HG03378 (cell line): ENCODE measurements around the gene CLP1.
A peak's percentile ranks its signal among the peaks of the same experiment; 100 is the strongest.
"Not testable (repeated sequence)": the region's sequence is repeated elsewhere in the genome, so short reads cannot be mapped to it uniquely, and the experiment has no call there.

Experiments used
- ATAC-seq: cut with Tn5 transposase; IDR thresholded peaks from one replicate; pipeline ENCODE4 v1.9.1; 2021; ENCODE audit warnings: mild to moderate bottlenecking, moderate library complexity; ENCODE audit not compliant: unreplicated experiment

CLP1 gene

DNA sequence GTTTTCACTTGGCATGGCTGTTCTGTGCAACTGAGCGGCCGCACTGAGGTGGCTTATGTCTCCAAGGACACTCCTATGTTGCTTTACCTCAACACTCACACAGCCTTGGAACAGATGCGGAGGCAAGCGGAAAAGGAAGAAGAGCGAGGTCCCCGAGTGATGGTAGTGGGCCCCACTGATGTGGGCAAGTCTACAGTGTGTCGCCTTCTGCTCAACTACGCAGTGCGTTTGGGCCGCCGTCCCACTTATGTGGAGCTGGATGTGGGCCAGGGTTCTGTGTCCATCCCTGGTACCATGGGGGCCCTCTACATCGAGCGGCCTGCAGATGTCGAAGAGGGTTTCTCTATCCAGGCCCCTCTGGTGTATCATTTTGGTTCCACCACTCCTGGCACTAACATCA is 2.1 kb downstream of the CLP1 start:
- no peak for ATAC-seq

- no peak for ATAC-seq
Observed at GRCh38 chr11:57662893-57663292, 5.3 kb downstream of the CLP1 start.

GRCh38 chr11:57663975-57664374 is 6.4 kb downstream of the CLP1 start:
- ATAC-seq, result no peak

DNA sequence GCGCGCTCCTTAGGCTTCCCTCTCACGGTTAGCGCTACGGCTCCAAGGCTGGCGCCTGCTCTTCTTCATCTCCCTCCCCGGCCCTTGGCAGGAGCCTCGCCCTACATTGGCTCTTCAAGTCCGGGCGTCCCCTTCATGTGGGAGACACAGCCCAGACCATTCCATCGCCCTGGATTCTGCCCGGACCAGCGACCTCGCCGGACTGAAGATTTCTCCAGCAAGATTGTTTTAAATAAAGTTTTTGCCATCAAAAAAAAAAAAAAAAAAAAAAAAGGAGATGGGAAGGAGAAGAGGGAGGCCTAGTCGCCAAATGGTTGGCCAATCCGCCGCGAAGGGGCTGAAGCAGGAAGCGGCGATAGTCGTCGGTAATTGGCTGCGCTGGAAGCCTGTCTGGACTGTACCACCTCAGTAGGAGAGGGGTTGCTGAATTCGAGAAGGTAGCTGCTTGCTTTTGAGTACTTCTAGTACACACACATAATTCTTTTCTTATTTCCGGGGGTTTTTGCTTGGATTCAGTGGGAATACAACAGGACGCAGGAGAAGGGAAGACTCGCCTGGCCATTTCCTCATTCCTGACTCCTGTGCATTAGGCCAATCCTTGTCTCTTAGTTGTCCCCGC is 9.7 kb downstream of the CLP1 start:
- peak; percentile 72 for ATAC-seq

- ATAC-seq, result peak; percentile 77
Observed at GRCh38 chr11:57667736-57668433, 10.3 kb downstream of the CLP1 start, which contains the start of gene ZDHHC5. ZDHHC5 (plus strand) TSS chr11:57668114; CDS start chr11:57673091, 4,977 bp downstream.

DNA sequence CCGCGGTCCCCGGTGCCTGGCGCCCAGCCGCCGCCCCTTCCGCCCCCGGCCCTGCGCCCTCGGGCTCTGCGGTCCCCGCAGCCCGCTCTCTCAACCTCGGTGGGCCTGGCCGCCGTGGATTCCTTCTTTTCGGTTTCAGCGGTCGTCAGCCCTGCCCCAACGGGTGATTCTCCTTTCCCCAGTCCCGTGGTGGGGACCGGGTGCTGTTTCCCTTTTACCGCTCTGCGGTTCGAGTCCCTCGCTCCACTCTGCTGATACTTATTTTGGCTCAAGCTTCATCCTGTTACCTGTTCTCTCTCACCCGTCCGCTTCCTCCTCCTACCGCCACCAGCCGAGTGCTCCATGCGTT is 10.8 kb downstream of the CLP1 start:
- no peak for ATAC-seq

DNA sequence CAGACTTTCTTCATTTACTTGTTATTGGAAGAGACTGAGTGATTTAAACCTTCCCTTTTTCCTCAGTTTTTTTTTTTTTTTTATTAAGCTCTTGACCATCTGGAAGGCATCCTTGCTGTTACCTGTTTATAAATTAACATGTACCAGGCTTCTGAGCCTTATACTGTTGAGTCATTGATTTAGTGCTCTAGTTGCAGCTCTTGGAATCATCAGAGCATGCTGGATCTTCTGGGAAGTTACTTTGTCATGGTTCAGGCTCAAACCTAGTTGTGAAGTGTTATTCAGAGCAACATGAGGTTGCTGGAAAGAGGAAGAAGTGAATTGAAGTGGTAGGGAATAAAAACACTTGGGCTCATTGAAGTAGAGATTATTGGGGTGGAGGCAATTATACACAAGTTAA is 16.7 kb downstream of the CLP1 start:
- ATAC-seq, result no peak

- ATAC-seq, result no peak
Observed at GRCh38 chr11:57675176-57675941, 17.8 kb downstream of the CLP1 start.

DNA sequence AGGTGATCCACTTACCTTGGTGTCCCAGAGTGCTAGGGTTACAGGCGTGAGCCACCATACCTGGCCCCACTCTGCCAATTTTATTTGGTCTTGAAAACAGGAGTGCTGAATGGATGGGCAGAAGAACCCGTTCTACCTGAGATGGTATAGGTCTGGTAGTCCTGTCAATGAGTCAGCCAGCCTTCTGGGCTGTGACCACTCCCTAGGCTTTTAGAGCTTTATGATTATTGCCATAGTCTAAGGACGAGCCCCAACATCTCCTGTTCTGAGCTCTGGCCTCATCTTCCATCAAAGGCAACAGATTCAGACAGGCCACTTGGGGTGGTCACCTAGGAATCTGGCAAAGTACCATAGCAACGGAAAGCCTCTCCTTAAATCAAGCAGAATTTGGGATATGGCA is 21.8 kb downstream of the CLP1 start:
- no peak for ATAC-seq

DNA sequence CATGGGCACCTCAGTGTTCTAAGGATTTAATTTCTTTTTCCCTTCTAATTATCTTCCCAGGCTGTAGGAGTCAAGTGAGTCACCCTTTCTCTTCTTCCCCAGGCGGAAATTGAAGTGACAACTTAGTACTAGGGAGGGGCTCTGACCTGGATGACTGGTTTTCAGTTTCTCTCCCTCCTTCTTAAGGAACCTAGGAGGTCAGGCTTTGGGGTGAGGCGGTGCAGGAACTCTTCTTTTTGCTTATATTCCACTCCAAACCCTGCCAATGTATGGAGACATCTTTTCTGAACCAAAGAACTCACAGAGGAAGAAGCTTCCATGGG is 23.0 kb downstream of the CLP1 start:
- no peak for ATAC-seq

DNA sequence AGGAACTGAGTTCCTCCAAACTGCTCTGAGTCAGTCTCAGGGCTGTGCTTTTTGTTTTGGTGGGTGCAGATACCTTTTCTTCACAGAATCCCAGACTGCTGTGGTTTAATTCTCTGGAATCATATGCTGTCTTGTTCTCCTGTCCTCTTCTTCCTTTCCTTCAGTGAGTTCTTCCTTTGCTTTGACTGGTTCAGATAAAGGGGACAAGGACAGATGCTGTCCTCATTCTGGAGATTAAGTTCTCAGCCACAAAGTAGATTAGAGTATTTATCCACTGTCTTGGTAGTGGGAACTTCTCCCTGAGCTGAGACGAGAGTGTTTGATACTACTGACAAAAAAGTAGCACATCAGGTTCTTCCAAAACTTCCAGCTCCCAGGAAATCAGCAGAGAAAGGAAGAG is 23.6 kb downstream of the CLP1 start:
- no peak for ATAC-seq

DNA sequence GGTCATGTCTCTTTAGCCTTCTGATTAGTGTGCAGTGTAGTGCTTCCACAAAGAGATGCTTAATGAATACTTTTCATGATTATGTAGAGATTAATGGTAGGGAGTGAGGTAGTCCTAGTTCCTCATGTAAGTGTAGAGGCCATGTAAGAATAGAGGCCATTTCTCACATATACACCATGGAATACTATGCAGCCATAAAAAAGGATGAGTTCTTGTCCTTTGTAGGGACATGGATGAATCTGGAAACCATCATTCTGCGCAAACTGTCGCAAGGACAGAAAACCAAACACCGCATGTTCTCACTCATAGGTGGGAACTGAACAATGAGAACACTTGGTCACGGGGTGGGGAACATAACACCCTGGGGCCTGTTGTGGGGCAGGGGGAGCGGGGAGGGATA is 32.9 kb downstream of the CLP1 start:
- not testable (repeated sequence) for ATAC-seq

DNA sequence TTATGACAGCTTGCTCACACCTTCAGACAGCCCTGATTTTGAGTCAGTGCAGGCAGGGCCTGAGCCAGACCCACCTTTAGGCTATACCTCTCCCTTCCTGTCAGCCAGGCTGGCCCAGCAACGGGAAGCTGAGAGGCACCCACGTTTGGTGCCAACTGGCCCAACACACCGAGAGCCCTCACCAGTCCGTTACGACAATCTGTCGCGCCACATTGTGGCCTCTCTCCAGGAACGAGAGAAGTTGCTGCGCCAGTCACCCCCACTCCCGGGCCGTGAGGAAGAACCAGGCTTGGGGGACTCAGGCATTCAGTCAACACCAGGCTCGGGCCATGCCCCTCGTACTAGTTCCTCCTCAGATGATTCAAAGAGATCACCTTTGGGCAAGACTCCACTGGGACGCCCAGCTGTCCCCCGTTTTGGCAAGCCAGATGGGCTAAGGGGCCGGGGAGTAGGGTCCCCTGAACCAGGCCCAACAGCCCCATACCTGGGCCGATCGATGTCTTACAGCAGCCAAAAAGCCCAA is 41.3 kb downstream of the CLP1 start:
- ATAC-seq, result no peak

GRCh38 chr11:57699813-57700212 is 42.3 kb downstream of the CLP1 start:
- ATAC-seq, result no peak

GRCh38 chr11:57700425-57700824 is 42.9 kb downstream of the CLP1 start:
- no peak for ATAC-seq

DNA sequence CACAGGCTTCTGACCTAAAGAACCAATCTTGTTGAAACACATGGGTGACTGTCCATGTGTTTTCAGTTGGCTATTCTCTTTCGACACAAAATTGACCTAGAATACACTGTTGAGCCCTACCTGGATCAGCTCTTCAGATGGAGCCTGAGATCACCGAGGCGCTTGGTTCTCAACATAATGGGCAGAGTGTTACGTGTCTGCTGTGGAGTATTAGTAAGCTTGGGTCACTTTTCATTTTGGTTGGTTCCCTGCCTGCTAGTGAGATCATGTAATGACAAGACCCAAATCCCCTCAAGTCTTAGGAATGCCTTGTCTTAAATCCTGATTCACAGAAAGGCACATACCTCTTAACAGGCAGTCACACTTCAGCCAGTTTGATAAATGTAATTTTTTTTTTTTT is 45.8 kb downstream of the CLP1 start:
- no peak for ATAC-seq

DNA sequence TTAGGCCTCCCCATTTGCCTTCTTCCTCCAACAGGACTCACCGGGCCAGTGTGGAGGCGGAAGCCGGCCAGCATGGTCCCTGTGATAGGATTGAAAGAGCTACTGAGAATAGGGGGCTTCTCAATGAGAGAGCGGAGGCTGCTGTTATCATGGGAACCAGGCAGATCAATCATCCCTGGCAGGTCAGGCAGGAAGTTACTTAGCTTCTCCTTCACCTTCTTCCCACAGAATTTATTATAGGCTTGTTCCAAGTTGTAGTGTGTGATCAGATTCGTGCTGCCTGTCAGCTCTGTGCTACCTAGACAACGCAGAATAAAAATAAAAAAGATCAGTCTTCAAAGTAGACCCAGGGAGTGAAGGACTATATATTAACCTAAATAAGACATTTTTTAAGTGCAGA is 47.4 kb downstream of the CLP1 start:
- ATAC-seq, result no peak

GRCh38 chr11:57705432-57705831 is 47.9 kb downstream of the CLP1 start:
- not testable (repeated sequence) for ATAC-seq

DNA sequence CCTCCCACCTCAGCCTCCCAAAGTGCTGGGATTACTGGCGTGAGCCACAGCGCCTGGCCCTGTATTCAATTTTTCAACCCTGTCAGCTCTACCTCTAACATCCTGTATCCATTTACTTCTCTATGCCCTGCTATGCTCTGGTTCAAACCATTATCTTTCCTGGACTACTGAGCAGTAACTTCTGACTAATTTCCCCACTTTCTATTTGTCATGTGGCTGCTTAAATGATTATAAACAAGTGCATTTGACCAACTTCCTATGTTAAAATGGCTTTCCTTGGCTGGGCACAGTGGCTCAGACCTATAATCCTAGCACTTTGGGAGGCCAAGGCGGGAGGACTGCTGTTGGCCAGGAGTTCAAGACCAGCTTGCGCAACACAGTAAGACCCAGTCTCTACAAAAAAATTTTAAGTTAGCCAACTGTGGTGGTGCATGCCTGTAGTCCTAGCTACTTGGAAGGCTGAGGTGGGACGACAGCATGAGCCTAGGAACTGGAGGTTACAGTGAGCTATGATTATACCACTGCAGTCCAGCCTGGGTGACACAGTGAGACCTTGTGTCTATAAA is 52.3 kb downstream of the CLP1 start:
- ATAC-seq, result no peak
